Ishikawa (cell line): Measurements from ENCODE around the gene CDKN3.

ENCODE experiments used
- CEBPB ChIP-seq: IDR thresholded peaks from 2 replicates; pipeline ENCODE4 v1.6.1; 2012
- CREB1 ChIP-seq: IDR thresholded peaks from 2 replicates; pipeline ENCODE4 v1.6.1; 2012; ENCODE audit warnings: low read depth
- EGR1 ChIP-seq: IDR thresholded peaks from 2 replicates; pipeline ENCODE4 v1.6.1; 2012
- EP300 ChIP-seq: IDR thresholded peaks from 2 replicates; pipeline ENCODE4 v1.6.1; 2012; ENCODE audit warnings: borderline replicate concordance
- FOXM1 ChIP-seq: IDR thresholded peaks from 2 replicates; pipeline ENCODE4 v1.6.1; 2012; ENCODE audit warnings: low read depth, borderline replicate concordance
- NFIC ChIP-seq: IDR thresholded peaks from 2 replicates; pipeline ENCODE4 v1.6.1; 2012
- RAD21 ChIP-seq: IDR thresholded peaks from 2 replicates; pipeline ENCODE4 v1.6.1; 2012; ENCODE audit warnings: low read depth
- TAF1 ChIP-seq: IDR thresholded peaks from 2 replicates; pipeline ENCODE4 v1.6.1; 2012; ENCODE audit warnings: low read depth, mild to moderate bottlenecking
- TCF12 ChIP-seq: IDR thresholded peaks from 2 replicates; pipeline ENCODE4 v1.6.1; 2012; ENCODE audit warnings: low read depth
- TEAD4 ChIP-seq: IDR thresholded peaks from 2 replicates; pipeline ENCODE4 v1.6.1; 2012
- YY1 ChIP-seq: IDR thresholded peaks from 2 replicates; pipeline ENCODE4 v1.6.1; 2012; ENCODE audit warnings: low read depth
- ZBTB7A ChIP-seq: IDR thresholded peaks from 2 replicates; pipeline ENCODE4 v1.6.1; 2012; ENCODE audit warnings: low read depth
- TF ChIP-seq, protein P1 (sequence below): IDR thresholded peaks from 2 replicates; pipeline ENCODE4 v1.6.1; 2012; ENCODE audit warnings: low read depth, mild to moderate bottlenecking
- TF ChIP-seq, protein P2 (sequence below): IDR thresholded peaks from 2 replicates; pipeline ENCODE4 v1.6.1; 2012
- TF ChIP-seq, protein P3 (sequence below): IDR thresholded peaks from 2 replicates; pipeline ENCODE4 v1.6.1; 2012

CDKN3 gene

DNA sequence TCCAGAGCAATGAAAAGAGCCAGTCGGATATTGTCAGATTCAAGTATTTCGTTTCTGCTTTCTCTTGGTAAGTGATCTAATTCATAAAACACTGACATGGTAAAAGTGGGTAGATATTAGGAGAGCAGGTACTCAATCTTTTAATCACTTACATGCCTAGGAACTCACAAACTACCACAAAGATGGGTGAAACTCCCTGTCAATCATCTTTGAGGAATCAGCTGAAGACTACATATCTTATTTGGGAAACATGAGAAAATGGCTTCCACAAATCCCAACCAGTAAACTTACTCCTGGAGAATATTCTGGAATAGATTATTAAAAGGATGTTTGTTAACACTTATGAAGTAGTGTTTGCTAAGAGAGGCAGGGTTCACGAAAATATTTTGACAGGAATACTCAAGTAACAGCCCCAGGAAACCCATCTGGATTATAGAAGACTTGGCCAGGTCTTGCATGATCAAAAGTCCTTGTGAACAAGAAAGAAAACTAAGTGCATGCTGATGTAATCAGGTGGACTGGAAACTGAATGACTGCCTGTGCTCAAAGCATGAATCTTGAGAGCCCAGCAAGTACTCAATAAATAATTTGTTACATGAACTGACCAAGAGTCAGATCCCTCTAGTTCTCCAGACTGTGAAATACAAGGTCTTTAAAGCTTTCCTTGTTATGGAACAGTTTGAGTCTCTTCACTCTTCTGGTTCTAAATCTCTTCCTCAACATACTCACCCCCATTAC, 28.9 kb downstream of the CDKN3 start:
- TF ChIP-seq EGR1 (no peak), YY1 (no peak), TEAD4 (no peak), NFIC (no peak), CEBPB (no peak), EP300 (no peak), TCF12 (no peak), RAD21 (no peak), FOXM1 (no peak), ZBTB7A (no peak), CREB1 (no peak), TAF1 (no peak)
- TF ChIP-seq, protein P1, sequence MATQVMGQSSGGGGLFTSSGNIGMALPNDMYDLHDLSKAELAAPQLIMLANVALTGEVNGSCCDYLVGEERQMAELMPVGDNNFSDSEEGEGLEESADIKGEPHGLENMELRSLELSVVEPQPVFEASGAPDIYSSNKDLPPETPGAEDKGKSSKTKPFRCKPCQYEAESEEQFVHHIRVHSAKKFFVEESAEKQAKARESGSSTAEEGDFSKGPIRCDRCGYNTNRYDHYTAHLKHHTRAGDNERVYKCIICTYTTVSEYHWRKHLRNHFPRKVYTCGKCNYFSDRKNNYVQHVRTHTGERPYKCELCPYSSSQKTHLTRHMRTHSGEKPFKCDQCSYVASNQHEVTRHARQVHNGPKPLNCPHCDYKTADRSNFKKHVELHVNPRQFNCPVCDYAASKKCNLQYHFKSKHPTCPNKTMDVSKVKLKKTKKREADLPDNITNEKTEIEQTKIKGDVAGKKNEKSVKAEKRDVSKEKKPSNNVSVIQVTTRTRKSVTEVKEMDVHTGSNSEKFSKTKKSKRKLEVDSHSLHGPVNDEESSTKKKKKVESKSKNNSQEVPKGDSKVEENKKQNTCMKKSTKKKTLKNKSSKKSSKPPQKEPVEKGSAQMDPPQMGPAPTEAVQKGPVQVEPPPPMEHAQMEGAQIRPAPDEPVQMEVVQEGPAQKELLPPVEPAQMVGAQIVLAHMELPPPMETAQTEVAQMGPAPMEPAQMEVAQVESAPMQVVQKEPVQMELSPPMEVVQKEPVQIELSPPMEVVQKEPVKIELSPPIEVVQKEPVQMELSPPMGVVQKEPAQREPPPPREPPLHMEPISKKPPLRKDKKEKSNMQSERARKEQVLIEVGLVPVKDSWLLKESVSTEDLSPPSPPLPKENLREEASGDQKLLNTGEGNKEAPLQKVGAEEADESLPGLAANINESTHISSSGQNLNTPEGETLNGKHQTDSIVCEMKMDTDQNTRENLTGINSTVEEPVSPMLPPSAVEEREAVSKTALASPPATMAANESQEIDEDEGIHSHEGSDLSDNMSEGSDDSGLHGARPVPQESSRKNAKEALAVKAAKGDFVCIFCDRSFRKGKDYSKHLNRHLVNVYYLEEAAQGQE, result no peak
- TF ChIP-seq, protein P2, sequence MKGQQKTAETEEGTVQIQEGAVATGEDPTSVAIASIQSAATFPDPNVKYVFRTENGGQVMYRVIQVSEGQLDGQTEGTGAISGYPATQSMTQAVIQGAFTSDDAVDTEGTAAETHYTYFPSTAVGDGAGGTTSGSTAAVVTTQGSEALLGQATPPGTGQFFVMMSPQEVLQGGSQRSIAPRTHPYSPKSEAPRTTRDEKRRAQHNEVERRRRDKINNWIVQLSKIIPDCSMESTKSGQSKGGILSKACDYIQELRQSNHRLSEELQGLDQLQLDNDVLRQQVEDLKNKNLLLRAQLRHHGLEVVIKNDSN, result no peak
- TF ChIP-seq, protein P3, sequence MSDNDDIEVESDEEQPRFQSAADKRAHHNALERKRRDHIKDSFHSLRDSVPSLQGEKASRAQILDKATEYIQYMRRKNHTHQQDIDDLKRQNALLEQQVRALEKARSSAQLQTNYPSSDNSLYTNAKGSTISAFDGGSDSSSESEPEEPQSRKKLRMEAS, result no peak

DNA sequence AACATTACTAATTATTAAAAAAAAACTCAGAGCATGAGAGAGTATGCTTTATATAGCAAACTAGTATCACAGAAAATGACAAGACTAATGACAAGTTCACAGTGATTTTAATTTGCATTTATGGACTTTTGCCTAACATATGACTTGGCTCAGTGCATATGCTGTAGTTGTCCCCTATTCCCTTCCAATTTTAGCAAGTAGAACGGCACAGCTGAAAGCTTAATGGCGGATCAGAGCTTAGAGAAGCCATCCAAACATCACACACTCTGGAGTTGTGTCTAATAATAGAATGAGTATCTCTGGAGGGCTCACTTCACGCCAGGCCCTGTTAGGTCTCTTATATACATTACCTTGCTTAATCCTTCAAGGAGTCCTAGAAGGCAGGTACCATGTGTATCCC, 31.1 kb downstream of the CDKN3 start:
- TF ChIP-seq EP300 (no peak), CEBPB (no peak), CREB1 (no peak), TCF12 (no peak), YY1 (no peak), NFIC (no peak), TEAD4 (no peak), EGR1 (no peak), FOXM1 (no peak), TAF1 (no peak), RAD21 (no peak), ZBTB7A (no peak)
- TF ChIP-seq, protein P3, result no peak
- TF ChIP-seq, protein P2, result no peak
- TF ChIP-seq, protein P1, result no peak

DNA sequence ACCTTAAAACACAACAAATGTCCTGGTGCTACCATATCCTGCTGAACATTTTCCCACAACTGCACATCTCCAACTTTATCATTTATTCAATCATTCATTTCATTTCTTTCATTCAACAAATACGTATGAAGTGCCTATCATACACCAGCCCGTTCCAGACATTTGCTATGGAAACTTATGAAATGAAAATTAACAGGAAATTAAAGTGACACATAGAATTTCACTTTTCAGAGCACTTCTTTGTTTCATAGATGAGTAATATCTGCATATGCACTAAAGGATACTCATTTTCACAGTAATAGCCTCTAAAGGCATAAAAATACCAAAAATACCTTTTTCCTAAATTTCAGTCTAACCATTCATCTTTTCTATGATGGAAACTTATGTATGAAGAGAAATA, 31.7 kb downstream of the CDKN3 start:
- TF ChIP-seq FOXM1 (no peak), TCF12 (no peak), ZBTB7A (no peak), CREB1 (no peak), YY1 (no peak), EP300 (no peak), CEBPB (no peak)
- TF ChIP-seq, protein P2, result no peak
- TF ChIP-seq, protein P1, result no peak

DNA sequence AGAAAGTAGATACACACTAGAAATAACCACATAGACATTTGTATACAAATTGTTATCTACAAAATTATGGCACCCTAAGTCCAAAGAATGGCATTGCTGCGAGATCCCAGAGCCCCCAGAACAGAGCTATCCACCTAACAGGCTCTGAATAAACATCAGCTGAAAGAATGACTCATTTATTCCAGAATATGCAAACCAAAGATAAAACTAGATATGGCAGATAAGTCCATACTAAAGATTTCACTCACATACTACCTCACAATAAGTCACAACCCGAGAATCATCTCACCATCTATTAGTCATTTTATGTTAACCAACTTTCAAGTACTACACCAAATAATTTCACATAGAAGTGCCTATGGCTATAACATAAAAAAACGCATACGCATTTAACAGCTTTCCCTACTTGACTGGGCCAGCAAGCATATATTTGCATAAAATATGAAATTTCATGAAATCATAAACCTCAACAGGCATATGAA, 38.7 kb downstream of the CDKN3 start:
- TF ChIP-seq CEBPB, result no peak
- TF ChIP-seq, protein P2, result no peak
- TF ChIP-seq RAD21, result no peak
- no peak for TF ChIP-seq ZBTB7A
- TF ChIP-seq TCF12, result no peak
- TF ChIP-seq YY1, result no peak
- TF ChIP-seq, protein P3, result no peak
- TF ChIP-seq, protein P1, result no peak
- TF ChIP-seq EP300, result no peak
- no peak for TF ChIP-seq CREB1
- TF ChIP-seq FOXM1, result no peak
